PFSK-1 (cell line): ENCODE results near the gene SMIM31.

Source experiments
- FOXP2 ChIP-seq: optimal IDR thresholded peaks from 2 replicates; pipeline ENCODE3; 2011; ENCODE audit warnings: borderline replicate concordance, control low read depth, inconsistent platforms; ENCODE audit not compliant: insufficient read depth; ENCODE audit errors: extremely low read length, extremely low read depth
- POLR2AphosphoS5 ChIP-seq: IDR thresholded peaks from 2 replicates; pipeline ENCODE4 v1.6.1; 2012; ENCODE audit warnings: low read depth, mild to moderate bottlenecking, control low read depth, low read length, moderate library complexity
- REST ChIP-seq, 2 experiments: IDR thresholded peaks; 2 replicates each; pipeline versions ENCODE4 v1.6.1 to v1.8.0; 2011 to 2012; ENCODE audit warnings: low read depth in 2 of 2, low read length in 2 of 2, control low read depth in 1 of 2, inconsistent platforms in 1 of 2, mild to moderate bottlenecking in 1 of 2, moderate library complexity in 1 of 2; ENCODE audit not compliant: insufficient read depth in 1 of 2
- SIN3A ChIP-seq: IDR thresholded peaks from 2 replicates; pipeline ENCODE4 v1.6.1; 2012; ENCODE audit warnings: mild to moderate bottlenecking, low read length, moderate library complexity, borderline replicate concordance; ENCODE audit not compliant: insufficient read depth

GRCh38 chr4:164828955-164829354 is 75.0 kb downstream of the SMIM31 start:
- no peak for TF ChIP-seq SIN3A
- no peak for TF ChIP-seq REST (IDR thresholded peaks at IDR 0.05; ENCODE audit: insufficient read depth in 1 of 2, low read depth in 2 of 2, low read length in 2 of 2)
- no peak for TF ChIP-seq POLR2AphosphoS5
- TF ChIP-seq FOXP2, result no peak
